ENCODE measurements around the gene IPPK. TPM values are rescaled to one million over a fixed set of nuclear protein-coding genes. Genes with fewer than 3 reads are reported as not detected.

IPPK gene
- total RNA-seq, 1 experiment from 2014 or later = 15.4 TPM

- intact Hi-C loops (cut with micrococcal nuclease) = no loop called here
- CTCF ChIA-PET = no interaction called here
- H3K9me2 ChIP-seq (ENCODE audit: insufficient read depth) = no peaks in the 10 kb centered on the region
- RAD21 ChIA-PET (ENCODE audit: low non-redundant PET in 1 of 2, low total read pairs in 2 of 2, uncharacterized antibody in 2 of 2, unreplicated experiment in 2 of 2) = no interaction called here
- DNase-seq (ENCODE audit: low read depth, low spot score) (no peak), ATAC-seq (no peak)
- H3K4me3 ChIP-seq (replicated peaks in 1 of 2; ENCODE audit: low read depth in 1 of 2, low read length in 2 of 2) = no peak overlapping the region
- H3K27me3 ChIP-seq (ENCODE audit: insufficient read depth, low read length) = no peaks in the 10 kb centered on the region
- H2AFZ ChIP-seq (ENCODE audit: low read depth, low read length, poor library complexity, severe bottlenecking) = no peak overlapping the region
- no TSS peak for BruUV-seq (replicated peaks)
- TF ChIP-seq MAX (IDR thresholded peaks at IDR 0.05) (no peak), CTCF (IDR thresholded peaks at IDR 0.05 in 2 of 3, conservative IDR thresholded peaks at IDR 0.05 in 1 of 3; ENCODE audit: borderline replicate concordance in 1 of 3, insufficient read depth in 1 of 3, low read depth in 2 of 3, low read length in 2 of 3) (no peak), SP1 (IDR thresholded peaks at IDR 0.05; ENCODE audit: low read depth) (no peak), RAD21 (IDR thresholded peaks at IDR 0.05; ENCODE audit: low read depth) (no peak), SIN3A (IDR thresholded peaks at IDR 0.05; ENCODE audit: low read depth) (no peak), EZH2phosphoT487 (IDR thresholded peaks at IDR 0.05; ENCODE audit: borderline replicate concordance) (no peak), CBX3 (IDR thresholded peaks at IDR 0.05; ENCODE audit: low read depth) (no peak), ZBTB33 (IDR thresholded peaks at IDR 0.05; ENCODE audit: extremely low read depth, insufficient replicate concordance, low read length) (no peak), ZFX (IDR thresholded peaks at IDR 0.05) (no peak), EZH2 (IDR thresholded peaks at IDR 0.05) (no peak)
- H3K4me1 ChIP-seq (ENCODE audit: control insufficient read depth in 1 of 2, insufficient read depth in 2 of 2, low read length in 2 of 2) = no peaks in the 10 kb centered on the region
- H3K9me3 ChIP-seq (ENCODE audit: control insufficient read depth in 1 of 2, insufficient read depth in 1 of 2, low read depth in 1 of 2, low read length in 2 of 2) = no peaks in the 10 kb centered on the region
- H3K79me2 ChIP-seq (ENCODE audit: insufficient read depth, low read length) = peaks cover 76% of the 10 kb centered on the region
- no peak overlapping the region for H3K9ac ChIP-seq (ENCODE audit: low read length)
- no peak overlapping the region for H3K4me2 ChIP-seq (ENCODE audit: low read length)
- H3K36me3 ChIP-seq (ENCODE audit: control insufficient read depth in 1 of 2, insufficient read depth in 2 of 2, low read length in 2 of 2) = peaks cover 2 to 4% of the 10 kb centered on the region in 2 experiments; a peak in 3 of 4 replicates
- no peak overlapping the region for H3K27ac ChIP-seq (ENCODE audit: low read depth, low read length)
- POLR2A ChIA-PET = interaction anchor here (1.3 kb wide), 1 partner anchor 10 kb away, joined by 3 read pairs; the partner anchor contains the start of gene IPPK
- H4K20me1 ChIP-seq (ENCODE audit: insufficient read depth) = no peaks in the 10 kb centered on the region
Measured at GRCh38 chr9:92660266-92660665, 9.7 kb downstream of the IPPK start.

Data from HCT116 (cell line).